Measurements from ENCODE around the gene SFXN1.

The SFXN1 gene

GRCh38 chr5:175569701-175570100, 91.3 kb downstream of the SFXN1 start:
- H3K4me3 Mint-ChIP-seq = no peak overlapping the region

GRCh38 chr5:175572886-175573285, 94.5 kb downstream of the SFXN1 start:
- Mint-ChIP-seq H3K4me3 (no peak overlapping the region), H3K9me3 (no peaks in the 10 kb centered on the region)
- no peak for DNase-seq (ENCODE audit: low spot score)

More at GRCh38 chr5:175569701-175570100, 91.3 kb downstream of the SFXN1 start:
- H3K27ac Mint-ChIP-seq = no peak overlapping the region
- no peaks in the 10 kb centered on the region for H3K36me3 Mint-ChIP-seq (ENCODE audit: low read depth)
- no peaks in the 10 kb centered on the region for H3K9me3 Mint-ChIP-seq
- peaks cover 20% of the 10 kb centered on the region for H3K27me3 Mint-ChIP-seq (ENCODE audit: low read depth)
- no peak for DNase-seq (ENCODE audit: low spot score)
- H3K4me1 Mint-ChIP-seq (ENCODE audit: low read depth) = peaks cover 5% of the 10 kb centered on the region

DNA sequence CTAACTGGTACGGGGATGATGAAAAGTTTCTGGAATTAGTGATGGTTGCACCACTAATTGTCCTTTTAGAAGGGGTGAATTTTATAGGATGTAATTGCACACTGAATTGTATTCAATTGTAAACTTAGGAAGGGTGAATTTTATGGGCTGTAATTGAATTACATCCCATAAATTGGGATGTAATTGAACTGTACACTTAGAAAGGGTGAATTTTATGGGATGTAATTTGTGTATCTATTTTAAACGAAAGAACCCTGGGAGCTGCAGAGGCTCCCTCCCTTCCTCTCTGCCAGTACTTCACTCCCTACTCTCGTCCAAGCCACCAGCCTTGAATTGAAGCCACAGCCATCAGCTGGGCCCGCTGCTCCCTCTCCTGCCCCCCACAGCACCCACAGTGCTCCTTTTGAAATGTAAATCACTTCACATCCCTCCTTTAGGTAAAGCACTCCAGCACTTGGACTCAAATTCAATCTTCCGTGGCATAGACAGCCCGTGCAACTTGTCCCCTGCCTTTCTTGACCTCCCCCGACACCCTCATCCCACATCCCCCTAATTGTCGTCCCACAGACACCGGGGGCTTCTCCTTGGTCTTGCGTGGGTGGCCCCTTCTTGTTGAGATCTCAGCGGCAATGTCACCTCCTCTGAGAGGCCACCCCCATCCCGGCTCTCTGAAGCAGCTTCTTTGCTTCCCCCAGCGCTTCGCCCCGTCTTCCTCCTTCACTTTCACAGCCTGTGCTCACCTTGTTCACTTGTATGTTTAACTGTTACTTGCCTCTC, 95.3 kb downstream of the SFXN1 start:
- Mint-ChIP-seq H3K9me3 (no peaks in the 10 kb centered on the region), H3K4me3 (no peak overlapping the region), H3K27ac (no peak overlapping the region), H3K27me3 (ENCODE audit: low read depth) (peaks cover 13% of the 10 kb centered on the region), H3K36me3 (ENCODE audit: low read depth) (no peaks in the 10 kb centered on the region), H3K4me1 (ENCODE audit: low read depth) (peaks cover 4% of the 10 kb centered on the region)
- no peak for DNase-seq (ENCODE audit: low spot score)

More at GRCh38 chr5:175572886-175573285, 94.5 kb downstream of the SFXN1 start:
- Mint-ChIP-seq H3K27me3 (ENCODE audit: low read depth) (peaks cover 13% of the 10 kb centered on the region), H3K27ac (no peak overlapping the region), H3K36me3 (ENCODE audit: low read depth) (no peaks in the 10 kb centered on the region), H3K4me1 (ENCODE audit: low read depth) (peaks cover 8% of the 10 kb centered on the region)

DNA sequence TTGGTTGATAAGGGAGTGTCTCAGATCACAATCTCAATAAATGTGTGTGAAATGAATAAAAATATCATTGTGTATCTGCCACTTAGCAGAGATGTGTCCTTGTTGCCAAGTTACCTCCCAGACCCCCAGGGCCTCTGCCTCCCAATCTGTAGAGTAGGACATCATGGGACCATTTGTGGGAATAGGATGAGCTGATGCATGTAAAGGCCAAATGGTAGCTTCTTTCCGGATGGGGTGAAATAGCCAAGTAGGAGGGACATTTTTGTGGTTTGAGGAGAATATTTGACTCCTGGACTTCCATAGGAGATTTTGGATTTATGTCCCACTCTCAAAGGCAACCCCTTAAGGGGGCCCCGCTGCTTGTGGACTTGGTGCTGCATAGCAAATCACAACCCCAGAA, 96.9 kb downstream of the SFXN1 start:
- DNase-seq (ENCODE audit: low spot score) = no peak
- Mint-ChIP-seq H3K9me3 (peaks cover 3% of the 10 kb centered on the region), H3K36me3 (ENCODE audit: low read depth) (no peaks in the 10 kb centered on the region), H3K4me3 (no peak overlapping the region), H3K27ac (no peak overlapping the region), H3K4me1 (ENCODE audit: low read depth) (peaks cover 4% of the 10 kb centered on the region), H3K27me3 (ENCODE audit: low read depth) (peaks cover 11% of the 10 kb centered on the region)

DNA sequence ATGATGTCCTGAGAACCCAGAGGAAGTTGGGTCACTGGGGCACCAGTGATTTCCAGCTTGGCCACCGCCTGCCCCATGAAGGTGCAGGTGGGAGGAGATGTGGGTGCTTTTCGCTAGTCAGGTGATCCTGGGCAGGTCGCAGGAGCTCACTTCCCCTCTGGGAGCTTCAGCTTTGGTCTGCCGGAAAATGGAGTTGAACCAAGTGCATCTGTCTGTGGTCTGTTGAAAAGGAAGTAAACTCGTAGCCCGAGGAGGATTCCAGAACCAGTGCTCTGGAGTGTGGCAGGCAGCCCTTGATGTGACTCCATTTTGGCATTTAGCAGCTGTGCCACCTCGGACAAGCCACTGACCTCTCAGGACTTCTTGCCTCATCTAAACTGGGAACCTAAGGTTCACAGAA, 97.7 kb downstream of the SFXN1 start:
- DNase-seq (ENCODE audit: low spot score) = no peak
- peaks cover 3% of the 10 kb centered on the region for H3K9me3 Mint-ChIP-seq
- peaks cover 11% of the 10 kb centered on the region for H3K27me3 Mint-ChIP-seq (ENCODE audit: low read depth)
- H3K27ac Mint-ChIP-seq = no peak overlapping the region
- peaks cover 4% of the 10 kb centered on the region for H3K4me1 Mint-ChIP-seq (ENCODE audit: low read depth)
- H3K4me3 Mint-ChIP-seq = no peak overlapping the region
- no peaks in the 10 kb centered on the region for H3K36me3 Mint-ChIP-seq (ENCODE audit: low read depth)

DNA sequence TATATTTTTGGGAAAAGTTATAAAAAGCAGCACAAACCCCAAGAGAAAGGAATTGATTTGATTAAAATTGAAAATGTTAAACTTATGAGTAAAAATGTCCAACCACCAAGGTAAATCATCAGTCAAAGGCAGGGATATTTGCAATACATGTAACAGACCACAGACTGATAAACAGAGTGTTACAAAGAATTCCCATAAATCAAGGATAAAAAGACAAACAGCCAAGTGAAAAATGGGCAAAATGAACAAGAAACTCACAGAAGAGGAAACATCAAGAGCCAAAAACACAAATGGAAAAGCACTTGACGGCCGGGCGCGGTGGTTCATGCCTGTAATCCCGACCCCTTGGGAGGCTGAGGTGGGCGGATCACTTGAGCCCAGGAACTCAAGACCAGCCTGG, 98.2 kb downstream of the SFXN1 start:
- no peak for DNase-seq (ENCODE audit: low spot score)
- no peak overlapping the region for H3K27ac Mint-ChIP-seq
- peaks cover 4% of the 10 kb centered on the region for H3K4me1 Mint-ChIP-seq (ENCODE audit: low read depth)
- H3K36me3 Mint-ChIP-seq (ENCODE audit: low read depth) = no peaks in the 10 kb centered on the region
- peaks cover 11% of the 10 kb centered on the region for H3K27me3 Mint-ChIP-seq (ENCODE audit: low read depth)
- H3K4me3 Mint-ChIP-seq = no peak overlapping the region
- peaks cover 3% of the 10 kb centered on the region for H3K9me3 Mint-ChIP-seq

Measured in T-helper 2 cell treated with Interferon-gamma antibody and Interleukin-4, amounts not matched to agents 5 μg/mL and 100 μg/mL, for 36 hours (primary cell).